ENCODE data around the gene CYP2C19.
"Not testable (repeated sequence)": the region's sequence is repeated elsewhere in the genome, so short reads cannot be mapped to it uniquely, and the experiment has no call there.

Gene CYP2C19

DNA sequence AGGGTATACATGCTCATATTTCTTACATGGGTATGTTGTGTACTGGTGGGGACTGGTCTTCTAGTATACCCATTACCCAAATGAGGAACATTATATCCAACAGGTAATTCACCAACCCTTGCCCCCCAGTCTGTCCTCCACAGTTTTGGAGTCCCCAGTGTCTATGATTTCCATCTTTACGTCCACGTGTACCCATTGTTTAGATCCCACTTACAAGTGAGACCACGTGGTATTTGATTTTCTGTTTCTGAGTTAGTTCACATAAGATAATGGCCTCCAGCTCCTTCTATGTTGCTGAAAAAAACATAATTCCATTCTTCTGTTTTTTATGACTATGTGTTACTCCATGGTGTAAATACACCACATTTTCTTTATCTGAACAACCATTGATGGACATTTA is 126.6 kb downstream of the CYP2C19 start:
- no peak for DNase-seq (ENCODE audit: low spot score)

DNA sequence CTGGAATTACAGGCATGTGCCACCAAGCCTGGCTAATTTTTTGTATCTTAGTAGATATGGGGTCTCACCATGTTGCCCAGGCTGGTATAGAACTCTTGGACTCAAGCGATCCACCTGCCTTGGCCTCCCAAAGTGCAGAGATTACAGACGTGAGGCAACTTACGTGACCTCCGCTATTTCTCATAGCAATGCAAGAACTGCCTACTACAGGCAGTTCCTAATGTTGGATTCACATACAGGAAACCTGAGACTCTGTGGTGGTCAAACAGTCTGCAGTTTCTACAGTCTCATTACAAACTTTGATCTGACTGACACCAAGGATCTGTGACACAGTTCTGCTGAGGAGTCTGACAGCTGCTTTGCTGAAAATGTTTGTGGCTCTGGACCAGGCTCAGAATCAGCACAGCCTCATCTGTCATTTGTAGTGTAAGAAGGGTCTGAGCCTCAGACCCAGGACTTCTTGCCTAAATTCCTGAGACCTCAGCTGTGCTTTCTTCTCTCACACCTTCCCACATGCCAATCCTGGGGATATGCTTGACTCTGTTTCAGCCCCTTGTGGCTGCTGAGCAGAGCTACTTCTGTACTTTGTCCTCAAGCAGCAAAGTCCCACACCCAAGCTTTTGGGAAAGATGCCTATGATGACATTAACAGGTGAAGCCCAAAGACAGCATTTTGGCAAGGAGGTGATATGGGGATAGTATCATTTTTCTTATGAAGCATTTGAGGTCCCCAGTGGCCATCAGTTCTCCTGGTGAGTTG is 128.0 kb downstream of the CYP2C19 start:
- DNase-seq (ENCODE audit: low spot score) = no peak

DNA sequence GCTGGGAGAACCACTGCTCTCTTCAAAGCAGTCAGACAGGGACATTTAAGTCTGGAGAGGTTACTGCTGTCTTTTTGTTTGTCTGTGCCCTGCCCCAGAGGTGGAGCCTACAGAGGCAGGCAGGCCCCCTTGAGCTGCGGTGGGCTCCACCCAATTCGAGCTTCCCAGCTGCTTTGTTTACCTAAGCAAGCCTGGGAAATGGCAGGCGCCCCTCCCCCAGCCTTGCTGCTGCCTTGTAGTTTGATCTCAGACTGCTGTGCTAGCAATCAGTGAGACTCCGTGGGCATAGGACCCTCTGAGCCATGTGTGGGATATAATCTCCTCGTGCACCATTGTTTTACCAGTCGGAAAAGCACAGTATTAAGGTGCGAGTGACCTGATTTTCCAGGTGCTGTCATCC is 135.9 kb downstream of the CYP2C19 start:
- not testable (repeated sequence) for DNase-seq (ENCODE audit: low spot score)

DNA sequence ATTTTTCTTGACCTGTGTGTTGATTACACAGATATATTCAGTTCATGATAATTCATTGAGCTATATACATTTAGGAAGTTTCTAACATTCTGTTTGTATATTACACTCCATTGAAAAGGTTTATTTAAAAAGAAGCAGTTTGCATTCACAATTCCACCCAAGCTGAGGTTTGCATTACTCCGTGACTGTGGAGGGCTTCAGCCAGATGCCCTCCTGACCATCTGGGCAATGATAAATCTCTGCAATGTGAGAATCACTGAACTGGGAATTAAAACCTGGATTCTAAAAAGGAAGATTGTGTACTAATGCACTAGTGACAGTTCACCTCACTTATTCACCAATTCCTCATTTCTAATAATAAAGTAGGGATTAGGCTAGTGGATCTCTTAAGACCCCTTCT is 139.6 kb downstream of the CYP2C19 start:
- DNase-seq (ENCODE audit: low spot score) = no peak

DNA sequence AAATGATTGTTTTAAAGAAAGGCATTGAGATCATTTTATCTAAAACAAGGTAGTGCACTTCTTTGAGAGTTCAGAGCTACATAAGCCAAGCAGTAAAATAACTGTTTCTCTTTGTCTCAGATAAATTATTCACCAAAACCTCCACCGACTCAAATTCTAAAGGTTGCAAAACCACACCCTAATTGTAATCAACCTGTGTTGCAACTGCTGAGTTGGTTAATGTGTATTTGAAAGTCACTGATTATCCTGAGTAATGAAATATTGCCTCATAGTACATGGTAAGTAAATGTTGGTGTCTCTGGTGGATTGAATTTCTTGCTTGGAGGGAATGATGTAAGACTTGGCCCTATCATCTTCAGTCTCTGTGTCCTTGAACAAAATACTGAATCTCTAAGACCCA is 140.1 kb downstream of the CYP2C19 start:
- no peak for DNase-seq (ENCODE audit: low spot score)

All from AG08395 (cell line).